ENCODE data around the gene ZBTB34.
A peak's percentile ranks its signal among the peaks of the same experiment; 100 is the strongest.

Gene ZBTB34

GRCh38 chr9:126847051-126847450 lies 13.4 kb upstream of the ZBTB34 start:
- no peak for DNase-seq

- no peak for DNase-seq
These were observed 10.7 kb upstream of the ZBTB34 start for GRCh38 chr9:126849591-126850225.

- no peak for DNase-seq
These were observed 9.1 kb upstream of the ZBTB34 start for GRCh38 chr9:126851286-126851880.

GRCh38 chr9:126852086-126852688 lies 8.3 kb upstream of the ZBTB34 start:
- DNase-seq: no peak

GRCh38 chr9:126853667-126854066 lies 6.8 kb upstream of the ZBTB34 start:
- no peak for DNase-seq

GRCh38 chr9:126854734-126855133 lies 5.7 kb upstream of the ZBTB34 start:
- DNase-seq: no peak

GRCh38 chr9:126856326-126856877 lies 4.0 kb upstream of the ZBTB34 start:
- no peak for DNase-seq

- peak; percentile 43 for DNase-seq
These were observed 3.0 kb upstream of the ZBTB34 start for GRCh38 chr9:126857261-126857960.

GRCh38 chr9:126859111-126859510 lies 1.3 kb upstream of the ZBTB34 start:
- no peak for DNase-seq

GRCh38 chr9:126860757-126861466 lies 473 bp downstream of the ZBTB34 start:
- DNase-seq: no peak

- no peak for DNase-seq
These were observed 1.3 kb downstream of the ZBTB34 start for GRCh38 chr9:126861707-126862103.

GRCh38 chr9:126862104-126862761 lies 1.8 kb downstream of the ZBTB34 start:
- DNase-seq: no peak

- DNase-seq: no peak
These were observed 4.3 kb downstream of the ZBTB34 start for GRCh38 chr9:126864771-126865170.

- no peak for DNase-seq
These were observed 8.9 kb downstream of the ZBTB34 start for GRCh38 chr9:126869368-126869767.

- DNase-seq: no peak
These were observed 12.1 kb downstream of the ZBTB34 start for GRCh38 chr9:126872516-126872915.

- DNase-seq: no peak
These were observed 14.3 kb downstream of the ZBTB34 start for GRCh38 chr9:126874546-126875314.

GRCh38 chr9:126875756-126876510 lies 15.5 kb downstream of the ZBTB34 start:
- no peak for DNase-seq

GRCh38 chr9:126876531-126876930 lies 16.1 kb downstream of the ZBTB34 start:
- no peak for DNase-seq

GRCh38 chr9:126877418-126877817 lies 17.0 kb downstream of the ZBTB34 start:
- no peak for DNase-seq

- no peak for DNase-seq
These were observed 18.8 kb downstream of the ZBTB34 start for GRCh38 chr9:126879288-126879687.

Data from SHP77 treated with DMSO at 0.1 percent for 48 hours (cell line).